NCI-H2081 (cell line): ENCODE data around the gene RBM47.
A peak's percentile ranks its signal among the peaks of the same experiment; 100 is the strongest.
"Not testable (repeated sequence)": the region's sequence is repeated elsewhere in the genome, so short reads cannot be mapped to it uniquely, and the experiment has no call there.

ENCODE experiments used
- DNase-seq, 2 experiments: peaks; one replicate each; lab custom pipeline; 2025; lab: John Stamatoyannopoulos, UW

The RBM47 gene

DNA sequence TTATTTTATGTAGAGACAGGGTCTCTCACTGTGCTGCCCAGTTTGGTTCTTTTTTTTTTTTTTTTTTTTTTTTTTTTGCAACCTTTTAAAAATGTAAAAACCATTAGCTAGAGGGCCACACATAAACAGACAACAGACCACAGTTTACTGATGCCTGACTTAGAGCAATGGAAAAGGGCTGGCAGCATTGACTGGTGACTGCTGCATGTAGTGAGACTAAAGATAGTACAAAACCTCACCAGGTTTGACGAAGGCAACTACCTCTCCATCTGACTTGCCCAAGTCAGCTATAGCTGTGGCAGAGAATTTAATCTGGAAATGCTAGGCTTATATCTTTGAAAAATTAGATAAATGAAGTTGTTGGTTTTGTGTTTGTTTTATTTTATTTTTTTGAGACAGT, 102.9 kb downstream of the RBM47 start:
- no peak for DNase-seq

- DNase-seq: no peak
These were observed 103.7 kb downstream of the RBM47 start for GRCh38 chr4:40525752-40526598.

GRCh38 chr4:40524366-40525041, 105.2 kb downstream of the RBM47 start:
- no peak for DNase-seq

DNA sequence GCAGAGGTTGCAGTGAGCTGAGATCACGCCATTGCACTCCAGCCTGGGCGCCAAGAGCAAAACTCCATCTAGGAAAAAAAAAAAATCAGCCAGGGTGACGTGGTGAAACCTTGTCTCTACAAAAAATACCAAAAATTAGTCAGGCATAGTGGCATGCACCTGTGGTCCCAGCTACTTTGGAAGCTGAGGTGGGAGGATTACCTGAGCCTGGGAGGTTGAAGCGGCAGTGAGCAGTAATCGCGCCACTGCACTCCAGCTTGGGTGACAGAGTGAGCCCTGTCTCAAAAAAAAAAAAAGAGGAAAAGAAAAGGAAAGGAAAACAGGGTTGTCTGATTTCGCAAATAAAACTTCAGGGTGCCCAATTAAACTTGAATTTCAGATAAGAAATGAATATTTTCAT, 106.1 kb downstream of the RBM47 start:
- no peak for DNase-seq

DNA sequence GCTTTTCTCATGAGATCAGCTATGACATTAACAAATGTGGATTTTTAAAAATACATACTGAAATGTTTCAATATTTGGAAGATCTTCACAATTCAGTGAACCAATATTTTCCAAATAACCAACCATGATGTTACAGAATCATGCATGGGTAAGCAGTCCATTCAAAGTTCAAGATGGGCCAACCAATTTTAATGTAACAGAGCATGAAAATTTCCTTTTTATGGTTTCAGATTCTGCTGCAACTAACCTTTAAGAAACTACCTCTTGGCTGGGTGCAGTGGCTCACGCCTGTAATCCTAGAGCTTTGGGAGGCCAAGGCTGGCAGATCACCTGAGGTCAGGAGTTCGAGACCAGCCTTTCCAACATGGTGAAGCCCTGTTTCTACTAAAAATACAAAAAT, 107.7 kb downstream of the RBM47 start:
- DNase-seq: no peak

- no peak for DNase-seq
These were observed 109.1 kb downstream of the RBM47 start for GRCh38 chr4:40520533-40520932.

- not testable (repeated sequence) for DNase-seq
These were observed 112.6 kb downstream of the RBM47 start for GRCh38 chr4:40517081-40517480.

DNA sequence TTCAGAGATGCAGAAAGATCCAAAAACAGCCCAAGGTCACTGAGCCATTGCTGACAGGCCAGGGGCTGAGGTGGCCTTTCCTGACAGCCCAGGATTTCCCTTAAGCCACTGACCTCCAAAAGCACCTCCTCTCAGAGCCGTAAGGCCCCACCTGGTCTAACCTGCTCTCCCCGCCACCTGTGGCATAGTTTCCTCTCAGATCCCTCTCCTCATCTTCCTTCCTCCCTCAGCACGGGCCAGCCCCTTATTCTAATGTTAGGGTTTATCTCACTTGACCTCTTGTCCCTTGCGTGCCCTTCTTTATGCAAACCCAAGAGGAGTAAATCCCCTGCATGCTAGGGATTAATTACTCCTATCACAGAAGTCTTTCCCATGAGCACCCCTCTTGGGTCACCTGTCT, 113.0 kb downstream of the RBM47 start:
- DNase-seq: no peak

GRCh38 chr4:40515398-40516293, 114.0 kb downstream of the RBM47 start:
- no peak for DNase-seq

GRCh38 chr4:40515037-40515397, 114.6 kb downstream of the RBM47 start:
- no peak for DNase-seq

GRCh38 chr4:40514497-40514951, 115.1 kb downstream of the RBM47 start:
- DNase-seq: peak in 1 of 2 experiments; percentile 5

- DNase-seq: no peak
These were observed 118.5 kb downstream of the RBM47 start for GRCh38 chr4:40511036-40511614.

GRCh38 chr4:40507977-40508376, 121.7 kb downstream of the RBM47 start:
- no peak for DNase-seq

DNA sequence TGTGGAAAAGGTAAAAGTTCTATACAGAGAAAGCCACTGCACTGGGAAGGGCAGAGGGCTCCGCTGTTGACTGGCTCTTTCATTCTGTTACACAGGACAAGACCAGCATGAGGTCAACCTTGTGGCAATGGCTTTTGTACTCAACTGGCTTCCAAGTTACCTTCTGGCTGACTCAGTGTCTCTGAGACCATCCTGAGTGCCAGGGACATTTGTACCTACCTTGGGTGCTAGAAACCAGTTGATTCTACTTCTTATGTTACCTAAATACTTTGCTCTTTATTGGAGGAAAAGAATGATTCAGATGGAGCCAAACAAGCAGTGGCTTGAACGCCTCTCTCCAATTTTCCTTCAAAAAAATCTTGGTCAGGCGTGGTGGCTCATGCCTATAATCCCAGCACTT, 123.2 kb downstream of the RBM47 start:
- DNase-seq: no peak

DNA sequence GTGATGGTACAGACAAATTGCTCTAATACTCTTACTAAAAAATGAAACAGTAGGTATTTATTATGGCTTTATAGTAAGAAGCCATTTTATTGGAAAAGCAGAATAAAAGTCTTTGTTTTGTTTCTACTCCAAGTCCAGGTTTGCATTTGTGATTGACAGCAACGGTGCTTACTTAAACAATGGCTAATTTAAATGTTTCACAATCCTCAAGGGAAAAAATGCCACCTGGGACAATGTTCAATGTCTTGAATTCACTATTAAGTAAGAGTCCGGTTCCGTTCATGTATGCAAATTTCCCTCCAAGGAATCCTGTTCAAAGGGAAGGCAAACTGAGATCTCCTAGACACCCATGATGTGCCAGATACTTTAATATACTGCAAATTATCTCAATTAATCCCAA, 123.6 kb downstream of the RBM47 start:
- no peak for DNase-seq

DNA sequence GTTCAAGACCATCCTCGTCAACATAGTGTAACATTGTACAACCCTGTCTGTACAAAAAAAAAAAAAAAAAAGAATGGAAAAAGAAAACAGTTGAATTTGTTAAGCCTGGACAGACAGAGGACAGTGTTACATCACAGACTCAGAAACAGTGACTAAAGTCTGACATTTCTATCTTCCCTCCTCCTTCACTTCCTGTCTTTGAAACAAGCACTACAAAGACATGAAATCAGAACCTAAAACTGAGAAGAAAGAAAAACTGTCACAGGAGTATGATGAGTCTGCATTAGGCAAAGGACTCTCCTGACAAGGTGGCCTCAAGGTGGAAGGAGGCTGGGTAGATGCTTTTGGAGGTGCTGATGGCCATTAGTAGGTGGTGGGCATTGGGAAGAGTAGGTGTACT, 126.7 kb downstream of the RBM47 start:
- no peak for DNase-seq

DNA sequence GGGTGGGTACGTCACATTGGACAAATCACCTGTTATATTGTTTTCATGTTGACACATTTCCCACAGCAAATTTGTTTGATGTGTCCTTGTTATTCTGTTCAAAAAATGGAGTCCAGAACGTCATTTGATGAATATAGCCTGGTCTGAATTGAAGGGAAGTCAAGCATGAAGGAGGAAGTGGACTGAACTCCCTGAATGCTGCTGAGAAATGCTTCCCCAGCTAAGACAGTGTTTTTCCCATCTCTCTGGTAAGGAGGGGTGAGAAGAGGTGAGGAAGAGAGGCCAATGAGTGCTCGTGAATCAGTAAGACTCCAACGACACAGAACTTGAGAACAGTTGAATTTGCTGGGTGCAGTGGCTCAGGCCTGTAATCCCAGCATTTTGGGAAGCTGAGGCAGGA, 127.4 kb downstream of the RBM47 start:
- DNase-seq: no peak

DNA sequence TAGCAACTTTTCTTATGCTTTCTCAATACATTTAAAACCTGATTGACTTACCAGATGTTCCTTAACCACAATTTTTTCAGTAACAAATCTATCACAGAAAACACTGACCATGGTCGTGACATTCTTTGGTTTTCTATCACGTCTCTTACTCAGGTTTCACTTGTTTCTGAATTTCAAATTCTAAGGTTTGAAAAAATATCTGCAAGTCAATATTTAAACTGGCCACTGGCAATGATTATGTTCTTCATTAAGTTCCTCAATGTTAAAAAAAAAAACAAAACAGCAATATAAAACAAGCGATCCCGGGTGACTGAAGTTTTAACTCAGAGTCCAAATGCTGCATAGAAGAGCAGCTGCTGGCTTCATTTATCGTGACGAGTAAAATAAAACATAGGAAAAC, 128.9 kb downstream of the RBM47 start:
- no peak for DNase-seq

DNA sequence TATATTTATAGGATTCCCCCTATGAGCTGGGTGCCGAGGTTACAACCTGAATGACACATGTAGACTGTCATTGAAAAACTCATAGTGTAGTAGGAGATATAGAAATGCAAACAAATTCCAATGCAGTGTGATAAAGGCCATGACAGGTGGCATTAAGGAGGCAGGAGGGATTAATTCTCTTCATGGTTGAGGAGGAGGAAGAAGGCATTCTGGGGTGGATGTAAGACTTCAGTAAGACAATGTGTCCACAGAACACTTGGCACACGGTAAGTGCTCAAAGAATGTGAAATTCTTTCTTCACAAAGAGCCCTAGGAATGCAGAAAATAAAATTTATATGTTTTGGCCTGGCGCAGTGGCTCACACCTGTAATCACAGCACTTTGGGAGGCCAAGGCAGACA, 136.5 kb downstream of the RBM47 start:
- DNase-seq: no peak

DNA sequence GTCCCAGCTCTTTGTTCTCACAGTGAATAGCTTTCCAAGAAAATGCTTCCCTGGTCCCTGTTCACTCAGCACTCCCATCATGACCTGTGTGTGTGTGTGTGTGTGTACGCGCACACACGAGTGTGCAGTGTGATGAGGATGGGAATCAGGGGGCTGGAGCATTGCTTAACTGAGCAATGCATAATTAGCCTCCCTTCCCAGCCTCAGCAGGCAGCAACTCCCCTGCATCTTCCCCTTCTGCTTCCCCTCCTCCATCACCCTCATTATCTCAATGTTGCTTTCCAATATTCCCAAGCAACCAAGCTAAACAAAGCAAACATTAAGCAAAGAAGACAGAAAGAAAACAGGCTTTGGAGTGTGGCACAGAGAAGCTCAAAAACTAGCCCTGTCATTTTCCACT, 137.0 kb downstream of the RBM47 start:
- DNase-seq: no peak

GRCh38 chr4:40490481-40490880, 139.2 kb downstream of the RBM47 start:
- no peak for DNase-seq

DNA sequence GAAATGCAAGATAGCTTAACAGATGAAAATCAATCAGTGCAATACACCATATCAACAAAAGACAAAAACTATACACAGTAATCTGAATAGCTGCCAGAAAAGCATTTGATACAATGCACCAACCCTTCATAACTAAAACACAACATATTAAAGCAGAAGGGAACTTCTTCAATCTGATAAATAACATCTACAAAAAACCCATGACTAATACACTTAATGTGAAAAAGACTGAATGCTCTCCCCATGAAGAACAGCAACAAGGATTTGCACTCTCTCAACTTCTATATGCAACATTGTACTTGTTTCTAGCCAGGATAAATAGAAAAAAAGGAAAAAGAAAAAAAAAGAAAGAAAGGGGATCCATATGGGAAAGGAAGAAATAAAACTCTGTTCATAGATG, 139.7 kb downstream of the RBM47 start:
- no peak for DNase-seq
